Myometrial cell (primary cell): ENCODE data around the gene SIRPB2. TPM values are rescaled to one million over a fixed set of nuclear protein-coding genes. Genes with fewer than 3 reads are reported as not detected.

Experiments used
- total RNA-seq: library from RNA; depleted of rRNA; stranded (reverse); fragments of >200 nt; gene quantifications from 2 replicates; pipeline ENCODE4 v1.2.3, GENCODE V29; 2015

SIRPB2 gene
- total RNA-seq = not detected in 2 replicates

GRCh38 chr20:1491281-1491840 lies at the start of gene SIRPB2:
TSS of gene SIRPB2 (minus strand) at chr20:1491420. CDS start at chr20:1491359, 61 bp downstream.

GRCh38 chr20:1466211-1467081 lies 24.8 kb downstream of the SIRPB2 start, which contains the start of gene NSFL1C:
TSS of gene NSFL1C (minus strand) at chr20:1466849. CDS start at chr20:1466824, 25 bp downstream.

Other genes with a start within 250 kb of the SIRPB2 start
- 19.3 and 20.0 TPM in 2 replicates for gene SNPH, start 225.1 kb downstream of the SIRPB2 start, total RNA-seq
- 2.3 and 3.9 TPM in 2 replicates for gene SDCBP2, start 162.3 kb downstream of the SIRPB2 start, total RNA-seq
- gene FKBP1A, start 98.4 kb downstream of the SIRPB2 start, total RNA-seq = 185 and 204 TPM in 2 replicates
- gene NSFL1C, start 24.6 kb downstream of the SIRPB2 start, total RNA-seq = 42.0 and 67.7 TPM in 2 replicates
- gene SIRPD, start 66.3 kb upstream of the SIRPB2 start, total RNA-seq = not detected in 2 replicates
- 1.2 and 1.8 TPM in 2 replicates for gene SIRPB1, start 128.6 kb upstream of the SIRPB2 start, total RNA-seq
- not detected in 2 replicates for gene SIRPG, start 166.4 kb upstream of the SIRPB2 start, total RNA-seq